Panc1 (cell line): ENCODE data around the gene EPN1. TPM values are rescaled to one million over a fixed set of nuclear protein-coding genes. Genes with fewer than 3 reads are reported as not detected.

ENCODE experiments used
- ATAC-seq: fragments of 200-7000 bp; cut with Tn5 transposase; 2 replicates; pipeline ENCODE4 v1.9.1; 2020; ENCODE audit warnings: mild to moderate bottlenecking, moderate library complexity
- BruUV-seq: library from RNA; stranded (reverse); fragments of 400-500 nt; replicated peaks from 2 replicates; lab custom pipeline; 2021; lab: Mats Ljungman, UMichigan
- CTCF ChIA-PET: fragments of 300-600 bp; sonication (Branson Sonifier 250); formaldehyde crosslinking; loops from one replicate; lab custom pipeline; 2022; ENCODE audit warnings: antibody characterized with exemption; lab: Charles Lee
- POLR2A ChIA-PET: fragments of 300-600 bp; sonication (Branson Sonifier 250); formaldehyde crosslinking; loops from one replicate; lab custom pipeline; 2022; ENCODE audit warnings: antibody characterized with exemption; lab: Charles Lee
- DNase-seq: peaks from one replicate; pipeline ENCODE4 v3.0.0-alpha.2; 2010; ENCODE audit warnings: low read depth, low spot score
- H3K27ac ChIP-seq: 2 replicates; pipeline ENCODE4 v1.5.1; 2011; ENCODE audit warnings: mild to moderate bottlenecking, low read length, inconsistent platforms
- H3K27me3 ChIP-seq: fragments of 200-500 bp; sonication (Bioruptor generic); 2 replicates; pipeline ENCODE4 v1.6.0; 2014; ENCODE audit warnings: low read length, inconsistent platforms; ENCODE audit not compliant: control insufficient read depth, insufficient read depth
- H3K36me3 ChIP-seq: fragments of 200-500 bp; sonication (Bioruptor generic); 2 replicates; pipeline ENCODE4 v1.5.1; 2014; ENCODE audit warnings: inconsistent platforms, mild to moderate bottlenecking, low read length, moderate library complexity; ENCODE audit not compliant: control insufficient read depth, insufficient read depth
- H3K4me1 ChIP-seq: 2 replicates; pipeline ENCODE4 v1.5.1; 2011; ENCODE audit warnings: inconsistent platforms, mild to moderate bottlenecking, low read length, moderate library complexity; ENCODE audit not compliant: control insufficient read depth, insufficient read depth
- H3K4me3 ChIP-seq, 2 experiments: 2 replicates each; pipeline ENCODE4 v1.5.1; 2011 to 2012; ENCODE audit warnings: low read depth in 2 of 2, low read length in 2 of 2, mild to moderate bottlenecking in 2 of 2, inconsistent platforms in 1 of 2, moderate library complexity in 1 of 2
- H3K9me3 ChIP-seq: fragments of 200-500 bp; sonication (Bioruptor generic); 2 replicates; pipeline ENCODE4 v1.5.1; 2014; ENCODE audit warnings: low read depth, mild to moderate bottlenecking, inconsistent platforms, low read length, moderate library complexity; ENCODE audit not compliant: control insufficient read depth, insufficient read depth
- POLR2AphosphoS5 ChIP-seq: IDR thresholded peaks from 2 replicates; pipeline ENCODE4 v1.6.1; 2012; ENCODE audit warnings: mild to moderate bottlenecking, low read depth, low read length, moderate library complexity
- SIN3A ChIP-seq: IDR thresholded peaks from 2 replicates; pipeline ENCODE4 v1.6.1; 2012; ENCODE audit warnings: low read depth, mild to moderate bottlenecking, low read length, moderate library complexity, borderline replicate concordance; ENCODE audit not compliant: insufficient read depth
- TCF7L2 ChIP-seq: IDR thresholded peaks from 2 replicates; pipeline ENCODE4 v1.6.1; 2011; ENCODE audit warnings: mild to moderate bottlenecking, low read depth, low read length, inconsistent platforms
- in situ Hi-C: cut with HindIII; loops from 2 replicates; pipeline ENCODE4 v1.10.0; 2016; ENCODE audit warnings: low sequenced_read_pairs, low pct_unique_long_range_greater_than_20kb
- intact Hi-C: fragments of 100-400 bp; cut with micrococcal nuclease; formaldehyde crosslinking; loops from one replicate; pipeline ENCODE4 v1.10.0; 2022; ENCODE audit not compliant: unreplicated experiment
- total RNA-seq: library from RNA; stranded (reverse); gene quantifications from one replicate; pipeline ENCODE4 v1.2.1, GENCODE V29; 2021; ENCODE audit not compliant: unreplicated experiment
- TF ChIP-seq, protein P1 (sequence below): fragments of 450-650 bp; IDR thresholded peaks from 2 replicates; pipeline ENCODE4 v1.5.1; 2017; ENCODE audit warnings: mild to moderate bottlenecking
- TF ChIP-seq, protein P2 (sequence below), 2 experiments: IDR thresholded peaks; 2 replicates each; pipeline ENCODE4 v1.6.1; 2011 to 2012; ENCODE audit warnings: low read depth in 2 of 2, control low read depth in 1 of 2, low read length in 1 of 2, mild to moderate bottlenecking in 1 of 2, moderate library complexity in 1 of 2; ENCODE audit not compliant: insufficient read depth in 1 of 2

EPN1 gene
- total RNA-seq, 1 experiment from 2014 or later = 361 TPM

DNA sequence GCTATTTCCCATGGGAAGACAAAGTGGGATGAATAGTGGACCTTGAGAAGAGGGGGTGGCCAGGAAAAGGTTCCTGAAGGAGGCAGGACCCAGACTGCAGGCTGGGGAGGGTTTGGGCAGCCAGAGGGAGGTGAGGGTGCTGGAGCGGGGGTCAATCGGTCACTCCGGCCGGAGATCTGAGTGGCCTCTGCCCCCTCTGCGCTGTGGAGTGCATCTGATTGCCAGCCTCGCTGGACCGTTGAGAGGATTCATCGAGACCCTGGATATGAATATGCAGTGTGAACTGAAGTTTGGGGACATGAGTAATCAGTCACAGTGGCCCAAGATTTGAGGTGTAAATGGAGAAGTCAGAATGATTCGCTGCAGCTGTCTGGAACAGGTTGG, 39.7 kb upstream of the EPN1 start:
- POLR2A ChIA-PET = no interaction called here
- H3K27ac ChIP-seq = peak overlapping the region; percentile 95
- no peak for DNase-seq
- TF ChIP-seq SIN3A (no peak), POLR2AphosphoS5 (no peak)
- TF ChIP-seq, protein P1, sequence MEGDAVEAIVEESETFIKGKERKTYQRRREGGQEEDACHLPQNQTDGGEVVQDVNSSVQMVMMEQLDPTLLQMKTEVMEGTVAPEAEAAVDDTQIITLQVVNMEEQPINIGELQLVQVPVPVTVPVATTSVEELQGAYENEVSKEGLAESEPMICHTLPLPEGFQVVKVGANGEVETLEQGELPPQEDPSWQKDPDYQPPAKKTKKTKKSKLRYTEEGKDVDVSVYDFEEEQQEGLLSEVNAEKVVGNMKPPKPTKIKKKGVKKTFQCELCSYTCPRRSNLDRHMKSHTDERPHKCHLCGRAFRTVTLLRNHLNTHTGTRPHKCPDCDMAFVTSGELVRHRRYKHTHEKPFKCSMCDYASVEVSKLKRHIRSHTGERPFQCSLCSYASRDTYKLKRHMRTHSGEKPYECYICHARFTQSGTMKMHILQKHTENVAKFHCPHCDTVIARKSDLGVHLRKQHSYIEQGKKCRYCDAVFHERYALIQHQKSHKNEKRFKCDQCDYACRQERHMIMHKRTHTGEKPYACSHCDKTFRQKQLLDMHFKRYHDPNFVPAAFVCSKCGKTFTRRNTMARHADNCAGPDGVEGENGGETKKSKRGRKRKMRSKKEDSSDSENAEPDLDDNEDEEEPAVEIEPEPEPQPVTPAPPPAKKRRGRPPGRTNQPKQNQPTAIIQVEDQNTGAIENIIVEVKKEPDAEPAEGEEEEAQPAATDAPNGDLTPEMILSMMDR = no peak
- H3K36me3 ChIP-seq = peaks cover 3% of the 10 kb centered on the region; the same call in 1 of the 2 replicates
- H3K9me3 ChIP-seq = no peaks in the 10 kb centered on the region
- H3K27me3 ChIP-seq = no peaks in the 10 kb centered on the region
- no TSS peak for BruUV-seq
- no peak for ATAC-seq
- H3K4me3 ChIP-seq = peak overlapping the region; percentile 90 to 98
- intact Hi-C loops (no loop called here), in situ Hi-C loops (no loop called here)
- peaks cover 21% of the 10 kb centered on the region for H3K4me1 ChIP-seq
- CTCF ChIA-PET = interaction anchor here (0.7 kb wide), 1 partner anchor 12 kb away, joined by 11 read pairs; no protein-coding TSS in a partner anchor

DNA sequence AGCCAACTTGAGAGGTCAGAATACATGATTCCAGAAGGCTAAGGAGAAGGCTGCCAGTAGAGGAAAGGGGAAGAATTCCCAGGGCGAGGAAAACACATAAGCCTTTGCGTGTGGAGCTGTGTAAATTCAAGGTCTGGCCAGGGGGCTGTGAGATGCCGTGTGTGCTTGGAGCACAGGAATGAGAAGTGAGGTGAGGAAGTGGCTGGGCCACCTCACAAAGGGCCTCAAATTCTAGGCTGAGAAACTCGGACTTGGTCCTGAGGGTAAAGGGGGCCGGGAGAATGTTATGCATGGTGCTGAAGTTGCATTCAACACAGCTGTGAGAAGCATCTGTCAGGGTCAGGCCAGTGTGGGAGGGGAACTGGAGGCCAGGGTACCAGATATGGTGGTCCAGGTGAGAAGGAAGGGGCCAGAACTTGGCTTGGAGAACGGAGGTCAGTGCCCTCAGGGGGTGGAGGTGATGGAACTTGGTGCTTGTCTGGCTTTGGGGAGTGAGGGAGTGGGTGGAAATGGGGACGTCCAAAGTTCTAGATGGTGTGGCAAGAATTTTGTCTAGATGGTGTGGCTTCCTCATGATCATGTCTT, 39.1 kb upstream of the EPN1 start:
- peak overlapping the region; percentile 95 for H3K27ac ChIP-seq
- POLR2A ChIA-PET = no interaction called here
- intact Hi-C loops = no loop called here

More for the DNA sequence above, 39.1 kb upstream of the EPN1 start:
- TF ChIP-seq, protein P2, sequence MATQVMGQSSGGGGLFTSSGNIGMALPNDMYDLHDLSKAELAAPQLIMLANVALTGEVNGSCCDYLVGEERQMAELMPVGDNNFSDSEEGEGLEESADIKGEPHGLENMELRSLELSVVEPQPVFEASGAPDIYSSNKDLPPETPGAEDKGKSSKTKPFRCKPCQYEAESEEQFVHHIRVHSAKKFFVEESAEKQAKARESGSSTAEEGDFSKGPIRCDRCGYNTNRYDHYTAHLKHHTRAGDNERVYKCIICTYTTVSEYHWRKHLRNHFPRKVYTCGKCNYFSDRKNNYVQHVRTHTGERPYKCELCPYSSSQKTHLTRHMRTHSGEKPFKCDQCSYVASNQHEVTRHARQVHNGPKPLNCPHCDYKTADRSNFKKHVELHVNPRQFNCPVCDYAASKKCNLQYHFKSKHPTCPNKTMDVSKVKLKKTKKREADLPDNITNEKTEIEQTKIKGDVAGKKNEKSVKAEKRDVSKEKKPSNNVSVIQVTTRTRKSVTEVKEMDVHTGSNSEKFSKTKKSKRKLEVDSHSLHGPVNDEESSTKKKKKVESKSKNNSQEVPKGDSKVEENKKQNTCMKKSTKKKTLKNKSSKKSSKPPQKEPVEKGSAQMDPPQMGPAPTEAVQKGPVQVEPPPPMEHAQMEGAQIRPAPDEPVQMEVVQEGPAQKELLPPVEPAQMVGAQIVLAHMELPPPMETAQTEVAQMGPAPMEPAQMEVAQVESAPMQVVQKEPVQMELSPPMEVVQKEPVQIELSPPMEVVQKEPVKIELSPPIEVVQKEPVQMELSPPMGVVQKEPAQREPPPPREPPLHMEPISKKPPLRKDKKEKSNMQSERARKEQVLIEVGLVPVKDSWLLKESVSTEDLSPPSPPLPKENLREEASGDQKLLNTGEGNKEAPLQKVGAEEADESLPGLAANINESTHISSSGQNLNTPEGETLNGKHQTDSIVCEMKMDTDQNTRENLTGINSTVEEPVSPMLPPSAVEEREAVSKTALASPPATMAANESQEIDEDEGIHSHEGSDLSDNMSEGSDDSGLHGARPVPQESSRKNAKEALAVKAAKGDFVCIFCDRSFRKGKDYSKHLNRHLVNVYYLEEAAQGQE (IDR thresholded peaks at IDR 0.05; ENCODE audit: insufficient read depth in 1 of 2, low read depth in 2 of 2, low read length in 1 of 2) = no peak
- TF ChIP-seq POLR2AphosphoS5 (no peak), SIN3A (no peak), TCF7L2 (no peak)
- TF ChIP-seq, protein P1 = no peak
- H3K36me3 ChIP-seq = peaks cover 3% of the 10 kb centered on the region; the same call in 1 of the 2 replicates
- H3K9me3 ChIP-seq = no peaks in the 10 kb centered on the region
- H3K4me3 ChIP-seq = peak overlapping the region; percentile 90 to 98
- in situ Hi-C loops = no loop called here
- ATAC-seq (no peak), DNase-seq (no peak)
- no peaks in the 10 kb centered on the region for H3K27me3 ChIP-seq
- CTCF ChIA-PET = no interaction called here
- BruUV-seq = no TSS peak
- peaks cover 22% of the 10 kb centered on the region for H3K4me1 ChIP-seq
